Transverse colon (tissue), 3 donors: ENCODE data around the gene WRNIP1.

Experiments
- EP300 ChIP-seq: sonication (generic); formaldehyde crosslinking; IDR thresholded peaks from one replicate; pipeline ENCODE4 v1.6.1; 2017; ENCODE audit warnings: antibody characterized with exemption, low read depth
- TF ChIP-seq, protein P1 (sequence below), 5 experiments: fragments of 200-600 bp in 3 of 5; fragments of 450-650 bp in 2 of 5; sonication (generic) in 3 of 5; IDR thresholded peaks; 1 replicate in 2 of 5; 2 replicates in 3 of 5; pipeline ENCODE4 v1.5.1; 2016 to 2017; ENCODE audit warnings: antibody characterized with exemption in 5 of 5, inconsistent platforms in 3 of 5, mild to moderate bottlenecking in 2 of 5, moderate library complexity in 1 of 5

DNA sequence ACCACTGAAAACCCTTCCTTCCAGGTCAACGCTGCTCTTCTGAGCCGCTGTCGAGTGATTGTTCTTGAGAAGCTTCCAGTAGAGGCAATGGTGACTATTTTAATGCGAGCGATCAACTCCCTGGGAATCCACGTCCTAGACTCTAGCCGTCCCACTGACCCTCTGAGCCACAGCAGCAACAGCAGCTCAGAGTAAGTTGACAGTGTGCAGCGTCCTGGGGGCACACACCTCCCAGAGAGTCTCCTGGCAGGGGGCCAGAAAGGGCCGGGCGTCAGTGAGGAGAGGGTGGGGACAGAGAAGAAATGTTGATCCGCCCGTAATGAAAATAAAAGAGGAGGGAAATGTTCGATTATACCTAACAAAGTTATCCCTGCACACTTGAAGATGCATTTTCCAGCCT, 5.0 kb downstream of the WRNIP1 start:
- TF ChIP-seq, protein P1, sequence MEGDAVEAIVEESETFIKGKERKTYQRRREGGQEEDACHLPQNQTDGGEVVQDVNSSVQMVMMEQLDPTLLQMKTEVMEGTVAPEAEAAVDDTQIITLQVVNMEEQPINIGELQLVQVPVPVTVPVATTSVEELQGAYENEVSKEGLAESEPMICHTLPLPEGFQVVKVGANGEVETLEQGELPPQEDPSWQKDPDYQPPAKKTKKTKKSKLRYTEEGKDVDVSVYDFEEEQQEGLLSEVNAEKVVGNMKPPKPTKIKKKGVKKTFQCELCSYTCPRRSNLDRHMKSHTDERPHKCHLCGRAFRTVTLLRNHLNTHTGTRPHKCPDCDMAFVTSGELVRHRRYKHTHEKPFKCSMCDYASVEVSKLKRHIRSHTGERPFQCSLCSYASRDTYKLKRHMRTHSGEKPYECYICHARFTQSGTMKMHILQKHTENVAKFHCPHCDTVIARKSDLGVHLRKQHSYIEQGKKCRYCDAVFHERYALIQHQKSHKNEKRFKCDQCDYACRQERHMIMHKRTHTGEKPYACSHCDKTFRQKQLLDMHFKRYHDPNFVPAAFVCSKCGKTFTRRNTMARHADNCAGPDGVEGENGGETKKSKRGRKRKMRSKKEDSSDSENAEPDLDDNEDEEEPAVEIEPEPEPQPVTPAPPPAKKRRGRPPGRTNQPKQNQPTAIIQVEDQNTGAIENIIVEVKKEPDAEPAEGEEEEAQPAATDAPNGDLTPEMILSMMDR (IDR thresholded peaks at IDR 0.05) = no peak
- TF ChIP-seq EP300 = no peak
